GM20000 (cell line): ENCODE data around the gene PBXIP1.
"Not testable (repeated sequence)": the region's sequence is repeated elsewhere in the genome, so short reads cannot be mapped to it uniquely, and the experiment has no call there.

Source experiments
- DNase-seq: peaks from one replicate; pipeline ENCODE4 v3.0.0; 2012; ENCODE audit warnings: low spot score
- TF ChIP-seq, protein P1 (sequence below): IDR thresholded peaks from 2 replicates; pipeline ENCODE4 v1.5.1; 2012; ENCODE audit warnings: mild to moderate bottlenecking, control low read depth; ENCODE audit errors: extremely low read depth, missing control alignments

PBXIP1 gene

DNA sequence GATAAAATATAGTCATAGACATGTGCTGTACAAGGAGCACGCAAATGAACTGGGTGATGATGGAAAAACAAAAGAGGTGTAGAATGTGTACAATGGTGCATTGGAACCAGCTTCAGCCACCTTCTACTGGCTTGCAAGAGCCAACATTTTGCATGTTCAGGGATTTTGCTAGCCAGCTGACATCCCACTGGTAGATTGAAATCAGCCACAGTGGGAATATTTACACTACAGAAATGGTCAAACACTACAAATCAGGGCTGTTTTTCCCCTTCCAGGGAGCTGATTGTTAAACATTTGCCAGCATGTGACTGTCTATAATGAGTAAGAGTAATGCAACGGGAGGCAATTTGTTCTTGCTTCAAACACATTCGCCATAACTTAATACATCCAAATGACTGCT, 42.6 kb downstream of the PBXIP1 start:
- TF ChIP-seq, protein P1, sequence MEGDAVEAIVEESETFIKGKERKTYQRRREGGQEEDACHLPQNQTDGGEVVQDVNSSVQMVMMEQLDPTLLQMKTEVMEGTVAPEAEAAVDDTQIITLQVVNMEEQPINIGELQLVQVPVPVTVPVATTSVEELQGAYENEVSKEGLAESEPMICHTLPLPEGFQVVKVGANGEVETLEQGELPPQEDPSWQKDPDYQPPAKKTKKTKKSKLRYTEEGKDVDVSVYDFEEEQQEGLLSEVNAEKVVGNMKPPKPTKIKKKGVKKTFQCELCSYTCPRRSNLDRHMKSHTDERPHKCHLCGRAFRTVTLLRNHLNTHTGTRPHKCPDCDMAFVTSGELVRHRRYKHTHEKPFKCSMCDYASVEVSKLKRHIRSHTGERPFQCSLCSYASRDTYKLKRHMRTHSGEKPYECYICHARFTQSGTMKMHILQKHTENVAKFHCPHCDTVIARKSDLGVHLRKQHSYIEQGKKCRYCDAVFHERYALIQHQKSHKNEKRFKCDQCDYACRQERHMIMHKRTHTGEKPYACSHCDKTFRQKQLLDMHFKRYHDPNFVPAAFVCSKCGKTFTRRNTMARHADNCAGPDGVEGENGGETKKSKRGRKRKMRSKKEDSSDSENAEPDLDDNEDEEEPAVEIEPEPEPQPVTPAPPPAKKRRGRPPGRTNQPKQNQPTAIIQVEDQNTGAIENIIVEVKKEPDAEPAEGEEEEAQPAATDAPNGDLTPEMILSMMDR = no peak
- no peak for DNase-seq

DNA sequence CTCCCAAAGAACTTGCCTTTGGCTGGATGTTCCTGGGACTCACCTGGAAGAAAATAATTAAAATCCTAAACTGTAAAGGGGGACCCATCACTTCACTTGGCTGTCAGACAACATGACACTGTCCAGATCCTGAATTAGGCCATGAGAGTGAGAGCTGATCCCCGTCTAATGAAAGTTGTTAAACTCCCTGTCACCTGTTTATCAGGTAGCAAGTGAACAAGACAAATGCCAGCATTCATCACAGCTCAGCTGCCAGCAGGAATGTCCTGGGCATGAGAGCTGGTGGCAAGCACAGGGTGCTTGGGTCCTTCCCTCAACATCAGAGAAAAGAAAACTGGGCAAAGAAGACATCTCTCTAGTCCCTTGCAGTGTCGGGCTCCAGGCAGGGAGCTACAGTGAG, 43.1 kb downstream of the PBXIP1 start:
- DNase-seq = no peak
- TF ChIP-seq, protein P1 = no peak

DNA sequence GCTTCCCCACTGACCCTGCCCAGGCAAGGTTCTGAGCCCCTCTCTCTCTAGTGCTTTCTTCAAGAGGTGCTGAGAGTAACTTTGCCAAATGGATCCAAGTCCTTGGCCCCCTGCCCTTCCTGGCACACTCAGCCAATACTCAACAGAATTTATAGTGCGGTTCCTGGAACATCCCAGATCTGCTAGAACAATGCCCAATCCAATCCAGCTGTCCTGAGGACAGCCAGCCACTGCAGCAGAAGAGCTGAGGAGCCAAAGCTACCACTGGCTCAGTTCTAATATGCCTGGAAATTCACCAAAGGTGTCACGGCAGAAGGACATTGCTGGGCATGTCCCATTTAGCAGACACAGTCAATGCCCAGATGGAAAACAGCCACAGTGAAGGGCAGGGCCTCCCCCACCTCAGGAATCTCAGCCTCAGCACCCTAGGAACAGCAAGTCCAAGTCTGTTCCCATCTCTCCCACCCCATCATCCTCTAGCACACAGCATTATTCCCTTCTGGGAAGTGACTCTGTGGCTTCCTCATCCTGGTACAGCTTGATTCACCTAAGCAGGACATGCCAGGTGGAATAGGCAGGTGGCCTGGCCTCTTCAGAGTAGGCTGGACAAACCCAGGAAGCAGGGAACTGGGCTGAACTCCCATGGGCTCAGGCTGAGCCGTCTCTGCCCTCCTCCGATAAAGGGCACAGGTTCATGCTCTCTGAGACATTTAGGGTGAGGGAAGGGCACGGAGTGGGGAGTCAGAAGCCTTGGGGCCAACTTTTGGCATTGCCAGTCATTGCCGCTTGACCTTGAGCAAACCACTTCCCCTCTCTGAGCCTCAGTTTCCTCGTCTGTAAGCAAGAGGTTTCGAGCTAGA, 44.0 kb downstream of the PBXIP1 start:
- TF ChIP-seq, protein P1 = no peak
- no peak for DNase-seq

DNA sequence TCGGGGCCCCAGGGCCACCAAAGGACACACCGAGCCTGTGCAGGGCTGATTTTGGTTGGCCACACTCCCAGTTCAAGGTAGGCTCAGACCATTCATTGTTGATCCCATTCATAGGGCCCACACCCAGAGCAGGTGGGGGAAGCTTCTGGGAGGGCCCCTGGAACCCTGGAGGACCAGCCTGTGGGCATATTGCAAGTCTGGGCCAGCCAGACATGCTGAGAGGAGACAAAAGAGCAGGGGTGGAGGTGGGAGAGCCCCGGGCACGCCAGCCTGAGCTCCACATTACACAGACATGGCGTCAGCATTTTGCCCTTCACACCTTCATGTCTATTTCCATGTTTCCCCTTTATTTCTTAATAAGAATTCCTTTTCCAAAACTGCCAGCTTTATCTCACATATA, 45.0 kb downstream of the PBXIP1 start:
- TF ChIP-seq, protein P1 = no peak
- no peak for DNase-seq

DNA sequence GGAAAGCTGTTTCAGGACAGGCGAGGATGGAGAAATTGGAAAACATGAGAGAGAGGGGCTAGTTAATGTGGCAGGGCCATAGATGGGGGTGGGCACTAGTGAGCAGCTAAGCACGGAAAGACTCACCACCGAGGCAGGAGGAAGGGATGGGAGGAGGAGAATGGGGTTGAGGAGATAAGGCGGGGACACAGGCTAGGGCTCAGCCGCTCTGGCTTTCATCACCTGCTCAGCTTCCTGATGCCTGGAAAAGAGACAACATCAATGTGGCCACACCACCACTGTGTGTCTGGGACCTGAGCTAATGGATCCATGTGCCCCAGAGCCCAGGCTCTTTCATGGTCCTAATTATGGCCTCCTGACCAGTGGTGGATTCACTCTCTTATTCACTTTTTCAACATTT, 47.0 kb downstream of the PBXIP1 start:
- DNase-seq = no peak
- TF ChIP-seq, protein P1 = no peak

DNA sequence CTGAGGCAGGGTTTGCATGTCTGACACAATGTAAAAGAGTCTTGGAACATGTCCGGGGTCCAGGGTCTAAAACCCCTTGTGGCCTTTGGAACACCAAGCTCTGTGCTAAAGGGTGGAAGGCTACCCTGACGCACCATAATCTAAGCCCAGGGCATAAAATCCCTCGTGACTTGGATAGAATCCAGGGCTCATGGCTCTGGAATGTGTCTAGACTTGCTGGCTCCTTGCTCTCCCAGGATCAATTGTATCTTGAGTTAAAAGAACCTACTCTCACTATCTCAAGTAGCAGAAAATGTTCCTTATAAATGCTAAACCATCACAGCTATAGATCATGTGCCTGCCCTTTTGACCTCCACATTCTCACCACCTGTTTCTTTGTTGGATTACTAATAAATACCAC, 47.8 kb downstream of the PBXIP1 start:
- not testable (repeated sequence) for DNase-seq

DNA sequence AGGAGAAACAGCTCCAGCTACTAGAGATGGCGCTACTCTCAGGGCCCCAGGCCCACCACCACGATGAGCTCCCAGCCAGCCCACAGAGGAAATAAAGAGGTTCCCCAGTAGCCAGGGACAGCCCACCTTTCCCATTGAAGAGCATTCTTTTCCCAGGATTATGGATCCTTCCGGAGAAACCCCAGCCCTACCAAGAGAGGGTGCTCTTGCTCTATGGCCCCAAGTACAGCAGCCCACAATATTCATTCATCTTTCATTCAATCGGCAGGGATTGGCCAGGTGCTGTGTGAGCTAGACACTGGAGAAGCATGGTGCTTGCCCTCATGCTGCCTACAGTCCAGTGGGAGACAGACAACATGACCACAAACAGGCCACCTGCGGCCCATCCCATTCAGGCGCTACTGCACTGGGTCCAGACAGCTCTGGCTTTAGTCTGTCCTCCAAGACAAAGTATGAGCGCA, 49.2 kb downstream of the PBXIP1 start:
- TF ChIP-seq, protein P1 = no peak
- no peak for DNase-seq
